Ureter (tissue), 1 donor: ENCODE data around the gene TSHZ2. TPM values are rescaled to one million over a fixed set of nuclear protein-coding genes. Genes with fewer than 3 reads are reported as not detected.
"Not testable (repeated sequence)": the region's sequence is repeated elsewhere in the genome, so short reads cannot be mapped to it uniquely, and the experiment has no call there.

Experiments
- DNase-seq: peaks from one replicate; pipeline ENCODE4 v3.0.0-alpha.2; 2020; ENCODE audit warnings: low spot score
- total RNA-seq: library from RNA; stranded (reverse); gene quantifications from one replicate; pipeline ENCODE4 v1.2.4, GENCODE V29; 2023
- donor health status: DM: yes; HTN: yes; CAD: no.

The TSHZ2 gene
- total RNA-seq, 1 donor from 2014 or later = 23.3 TPM

- DNase-seq = no peak
Observed at GRCh38 chr20:52964131-52964530, 8.0 kb upstream of the TSHZ2 start.

DNA sequence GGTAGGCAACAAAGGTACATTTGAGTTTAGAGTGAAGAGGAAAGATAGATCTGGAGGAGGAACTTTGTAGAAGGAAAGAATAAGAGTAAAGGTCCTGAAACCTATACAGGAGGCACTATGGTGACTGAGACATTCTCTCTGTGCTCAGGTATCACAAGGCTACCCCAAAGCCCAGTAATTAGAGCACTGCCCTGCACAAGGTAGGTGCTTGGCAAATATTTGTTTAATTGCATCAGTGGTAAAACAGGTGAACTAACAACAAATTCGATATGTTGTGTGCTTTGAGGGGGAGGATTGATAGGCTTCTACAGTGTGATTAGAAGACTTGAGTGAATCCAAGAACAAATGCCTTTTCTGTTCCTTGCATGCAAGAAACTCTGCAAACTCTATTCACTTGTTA, 6.8 kb upstream of the TSHZ2 start:
- no peak for DNase-seq

- no peak for DNase-seq
Observed at GRCh38 chr20:52965819-52966218, 6.3 kb upstream of the TSHZ2 start.

- DNase-seq = not testable (repeated sequence)
Observed at GRCh38 chr20:52966543-52966942, 5.6 kb upstream of the TSHZ2 start.

GRCh38 chr20:52971498-52972189, 514 bp upstream of the TSHZ2 start:
- DNase-seq = no peak

- no peak for DNase-seq
Observed at GRCh38 chr20:52972965-52973819, 1.0 kb downstream of the TSHZ2 start.

GRCh38 chr20:52974179-52974594, 2.0 kb downstream of the TSHZ2 start:
- DNase-seq = no peak

DNA sequence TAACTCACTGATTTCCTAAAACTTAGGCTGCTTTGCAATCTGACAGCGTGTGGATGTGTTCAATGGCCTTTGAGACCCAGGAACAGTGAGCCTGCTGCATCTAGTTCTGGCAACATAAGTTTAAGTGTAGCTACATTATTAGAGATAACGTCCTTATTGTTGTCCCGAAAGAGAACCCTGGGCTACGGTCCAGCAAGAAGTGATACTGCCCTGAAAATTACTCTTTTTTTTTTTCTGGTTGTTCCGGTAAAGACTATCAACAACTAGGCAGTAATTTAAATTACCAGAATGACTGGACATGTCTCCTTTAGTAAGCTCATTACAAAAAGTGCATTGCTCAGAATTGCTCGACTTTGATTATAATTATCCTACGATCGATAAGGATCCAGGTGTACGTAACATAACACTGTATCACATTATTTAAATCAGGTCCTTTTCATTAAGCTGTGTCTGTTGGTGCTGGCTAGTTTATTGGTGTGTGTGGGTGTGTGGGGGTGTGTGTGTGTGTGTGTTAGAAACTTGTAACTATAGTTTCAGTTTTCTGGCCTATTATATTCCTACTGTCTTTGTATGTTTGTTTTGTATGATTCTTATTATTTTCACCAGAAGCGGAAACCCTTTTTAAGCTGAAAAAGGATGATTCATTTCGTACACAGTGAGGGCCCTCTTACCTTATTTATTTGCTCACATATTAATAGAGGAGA, 3.0 kb downstream of the TSHZ2 start:
- DNase-seq = no peak

- no peak for DNase-seq
Observed at GRCh38 chr20:52975803-52976531, 3.8 kb downstream of the TSHZ2 start.

DNA sequence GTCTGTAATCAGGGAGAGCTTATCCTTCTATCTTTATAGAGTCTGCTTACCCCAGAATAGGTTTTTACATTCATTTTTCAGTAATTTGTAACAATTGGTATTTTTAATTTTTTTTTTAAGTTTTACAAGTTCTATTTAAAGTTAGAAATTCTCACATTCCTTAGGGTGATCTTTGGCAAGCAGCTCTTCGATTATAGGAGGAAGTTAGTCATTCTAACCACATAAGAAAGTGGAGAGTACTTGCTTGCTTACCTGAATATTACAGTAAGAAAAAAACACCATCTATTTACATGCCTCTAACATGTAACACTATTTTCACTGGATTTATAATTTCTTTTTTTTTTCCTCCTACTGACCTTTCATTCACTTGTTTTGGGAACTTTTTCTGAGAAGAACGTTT, 6.7 kb downstream of the TSHZ2 start:
- no peak for DNase-seq

DNA sequence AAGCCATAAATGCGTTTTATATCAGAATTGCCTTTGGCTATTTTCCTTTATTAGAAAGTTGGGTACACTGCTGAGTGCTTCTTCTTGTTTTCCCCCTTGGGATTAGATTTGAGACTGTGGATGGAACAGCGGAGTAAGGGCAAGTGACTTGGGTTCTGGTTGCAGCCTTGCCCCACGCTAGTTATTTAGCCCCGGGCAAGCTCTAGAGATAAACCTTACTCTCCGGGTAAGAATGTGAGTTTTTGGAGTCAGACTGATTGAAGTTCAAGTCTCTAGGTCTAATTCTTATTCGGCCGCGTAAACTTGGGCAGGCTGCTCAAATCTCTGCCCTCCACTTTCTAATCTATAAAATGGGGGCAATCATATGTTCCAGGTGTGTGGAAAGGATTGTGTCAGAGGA, 8.9 kb downstream of the TSHZ2 start:
- no peak for DNase-seq

- no peak for DNase-seq
Observed at GRCh38 chr20:52983726-52984450, 11.7 kb downstream of the TSHZ2 start.

- no peak for DNase-seq
Observed at GRCh38 chr20:52984451-52984810, 12.3 kb downstream of the TSHZ2 start.

DNA sequence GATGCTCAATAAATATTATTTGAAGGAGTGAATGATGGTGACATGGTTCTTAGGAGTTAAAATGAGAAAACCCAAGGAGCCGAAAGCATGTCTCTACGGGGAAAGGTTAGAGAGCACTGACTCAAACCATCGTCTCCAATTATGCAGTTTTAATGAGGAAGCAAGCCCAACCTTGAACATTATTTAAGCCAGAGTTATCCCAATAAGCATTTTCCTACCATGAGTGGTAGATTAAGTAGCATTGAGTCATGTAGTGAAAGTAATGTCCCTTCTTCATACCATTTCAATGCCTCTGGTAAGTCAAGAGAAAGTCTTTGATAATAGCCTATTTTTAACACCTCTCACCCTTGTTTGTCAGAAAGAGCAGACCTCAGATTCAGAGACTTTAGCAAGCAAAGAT, 13.5 kb downstream of the TSHZ2 start:
- DNase-seq = no peak

- DNase-seq = no peak
Observed at GRCh38 chr20:52987295-52987694, 15.1 kb downstream of the TSHZ2 start.

DNA sequence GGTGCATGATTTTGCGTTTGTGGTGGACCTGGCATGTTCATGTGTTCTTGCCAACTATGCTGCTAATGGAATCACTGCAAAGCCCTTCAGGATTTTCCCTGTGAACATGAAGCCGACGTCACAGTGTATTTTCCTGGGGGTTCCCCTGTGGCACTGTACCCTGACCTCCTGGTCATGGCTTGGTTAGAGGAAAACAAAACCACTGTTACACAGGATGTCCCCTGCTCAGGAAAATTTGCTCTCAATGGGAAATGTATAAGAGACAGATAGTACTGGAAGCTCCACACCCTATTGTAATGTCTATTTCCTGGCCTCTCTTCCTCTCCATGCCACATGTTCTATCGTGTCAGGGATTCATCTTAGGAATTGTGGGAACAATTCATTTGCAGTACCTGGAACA, 19.7 kb downstream of the TSHZ2 start:
- DNase-seq = no peak

DNA sequence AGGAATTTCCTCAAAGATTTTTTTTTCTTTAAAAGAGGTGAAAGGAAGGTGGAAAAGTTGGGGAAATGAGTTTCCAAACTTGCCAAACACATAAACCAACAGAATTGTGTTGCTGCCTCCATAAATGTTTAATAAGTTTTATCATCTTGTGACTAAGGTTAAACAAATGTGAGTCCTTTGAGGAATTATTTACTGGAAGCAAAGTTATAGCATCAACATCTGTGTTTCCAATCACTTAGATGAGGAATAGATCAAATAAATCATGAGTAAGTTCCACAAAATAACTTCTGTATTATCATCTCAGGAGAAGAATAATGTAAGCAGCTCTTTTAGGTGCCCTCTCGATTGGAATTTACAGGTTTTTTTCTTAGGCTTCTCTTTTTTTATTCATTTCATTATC, 20.5 kb downstream of the TSHZ2 start:
- no peak for DNase-seq

DNA sequence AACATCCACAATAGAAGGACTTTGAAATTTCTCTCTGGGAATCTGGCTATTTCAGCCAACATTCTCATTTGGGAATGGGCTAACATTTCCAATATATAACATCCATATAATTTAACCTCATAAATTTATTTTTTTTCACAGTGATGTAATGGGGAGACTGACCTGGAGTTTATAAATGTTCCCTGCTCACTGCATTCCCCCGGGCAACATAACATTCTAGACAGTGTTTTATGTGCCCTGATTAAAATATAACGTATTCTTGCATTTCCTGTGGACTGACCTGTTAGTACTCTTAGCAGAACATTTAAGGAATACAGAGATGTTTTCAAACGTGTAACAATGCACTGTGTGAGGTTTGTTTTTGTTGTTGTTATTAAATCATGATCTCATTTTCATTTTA, 20.9 kb downstream of the TSHZ2 start:
- no peak for DNase-seq

DNA sequence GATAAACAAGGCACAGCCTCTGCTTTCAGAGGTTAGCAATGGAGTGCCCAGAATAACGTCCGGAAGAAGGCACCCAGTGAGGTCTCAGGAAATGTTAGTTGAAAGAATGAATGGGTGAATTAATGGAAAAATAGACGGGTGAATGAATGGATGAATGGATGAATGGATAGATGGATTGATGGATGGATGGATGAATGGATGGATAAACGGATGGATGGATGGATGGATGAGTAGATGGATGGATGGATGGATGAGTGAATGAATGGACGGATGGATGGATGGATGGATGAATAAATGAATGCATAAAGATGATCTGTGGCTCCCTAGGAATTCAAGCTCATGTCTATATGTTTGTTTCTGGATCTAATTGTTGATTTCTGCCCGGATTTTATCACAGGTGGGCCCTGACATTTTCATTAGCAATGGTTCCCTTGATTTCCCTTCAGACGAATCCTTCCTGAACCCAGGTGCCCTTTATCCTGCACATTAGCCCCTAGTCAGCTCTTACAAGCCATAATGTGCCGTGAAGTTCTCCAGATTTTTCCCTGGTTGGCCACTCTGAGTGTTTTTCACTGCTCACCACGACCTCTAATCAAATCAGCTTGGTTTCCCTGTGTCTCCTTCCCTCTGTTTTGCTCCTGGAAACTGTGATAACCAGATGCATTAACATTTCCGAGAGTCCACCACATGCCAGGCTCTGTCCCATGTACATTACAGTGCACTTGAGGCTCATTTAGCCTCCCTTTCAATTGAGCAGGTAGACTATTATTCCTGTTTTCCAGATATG, 22.2 kb downstream of the TSHZ2 start:
- DNase-seq = no peak

GRCh38 chr20:52996130-52996529, 24.0 kb downstream of the TSHZ2 start:
- no peak for DNase-seq

- DNase-seq = no peak
Observed at GRCh38 chr20:52996658-52997057, 24.5 kb downstream of the TSHZ2 start.
